Pancreas (tissue), 10 donors: ENCODE measurements around the gene CDC25C. TPM values are rescaled to one million over a fixed set of nuclear protein-coding genes. Genes with fewer than 3 reads are reported as not detected.

Experiments used
- ATAC-seq, 4 donors: fragments of 200-7000 bp; cut with Tn5 transposase; one replicate each; pipeline versions ENCODE4 v1.8.0 to v1.9.1; 2020; ENCODE audit warnings: mild to moderate bottlenecking in 4 of 4, moderate library complexity in 4 of 4
- DNase-seq, 6 donors: peaks; one replicate each; pipeline ENCODE4 v3.0.0-alpha.2; 2020
- FAIRE-seq: peaks from 2 replicates; lab custom pipeline; 2012; peaks lifted over from hg19 to GRCh38; lab: Jason Lieb, UNC
- H3K27ac ChIP-seq, 4 donors: fragments of 200-600 bp; sonication (generic); 1 replicate in 3 of 4; 2 replicates in 1 of 4; pipeline versions ENCODE4 v1.5.0 to v1.8.0; 2020
- H3K27me3 ChIP-seq, 4 donors: fragments of 200-600 bp; one replicate each; pipeline ENCODE4 v1.8.0; 2021
- H3K36me3 ChIP-seq, 3 donors: fragments of 200-600 bp; sonication (generic) in 1 of 3; one replicate each; pipeline versions ENCODE4 v1.5.0 to v1.8.0; 2020 to 2021
- H3K4me1 ChIP-seq, 3 donors: fragments of 200-600 bp; one replicate each; pipeline ENCODE4 v1.8.0; 2021
- H3K4me3 ChIP-seq, 4 donors: fragments of 200-600 bp; sonication (generic) in 2 of 4; one replicate each; pipeline versions ENCODE4 v1.5.0 to v1.8.0; 2020 to 2021
- H3K9me3 ChIP-seq, 4 donors: fragments of 200-600 bp; one replicate each; pipeline ENCODE4 v1.8.0; 2021
- WGBS, 2 donors: extraction: QIAGEN DNeasy Blood & Tissue Kit; methylation state at CpG; one replicate each; pipeline ENCODE4 v1.1.7; 2013; 5-methylcytosine and 5-hydroxymethylcytosine counted together
- intact Hi-C, 3 donors: fragments of 100-400 bp; cut with DNase I; formaldehyde crosslinking; loops; one replicate each; pipeline versions ENCODE4 v1.11.1 to v1.14.2; 2022
- polyA plus RNA-seq, 2 donors: library from polyadenylated mRNA; stranded (reverse); fragments of 200-250 nt; gene quantifications; one replicate each; pipeline ENCODE4 v1.2.3, GENCODE V29; 2013
- total RNA-seq, 6 donors: library from RNA; stranded (reverse); fragmentation: NEBNext Ultra II Directional in 4 of 6; extraction: Animal tissue kit (Norgen Biotek cat#: 25700) in 4 of 6; gene quantifications; one replicate each; pipeline versions ENCODE4 v1.2.1 to v1.2.4, GENCODE V29; 2021 to 2023
- TF ChIP-seq, protein P1 (sequence below), 4 donors: fragments of 200-600 bp; sonication (generic) in 3 of 4; IDR thresholded peaks; one replicate each; pipeline versions ENCODE4 v1.5.0 to v1.8.0; 2021; ENCODE audit warnings: antibody characterized with exemption in 4 of 4
- donor health status: healthy with polysubstance abuse.
- donor health status: DM: no; HTN: no; CAD: no; lungs with moderate emphysema.
- donor health status: DM: no; HTN: no; CAD: no.
- donor health status: control.
- donor health status: control.
- donor health status: Bipolar disorder and iron deficiency.
- donor health status: DM: yes; HTN: yes; CAD: no.
- donor health status: DM: no; HTN: no; CAD: no.
- donor health status: DM: no; HTN: no; CAD: no.
- donor health status: DM: yes; HTN: yes; CAD: no.

CDC25C gene
- total RNA-seq (under 1 TPM in 3 of 6 donors, not detected in 3; 0.09 to 0.19 (median 0.17) TPM), polyA plus RNA-seq (under 1 TPM in 1 of 2 donors, not detected in 1; 0.09 TPM)

GRCh38 chr5:138331449-138332368, at the start of gene CDC25C:
Gene CDC25C (minus strand): TSS chr5:138331804. CDS start chr5:138331180, 624 bp downstream.
- TF ChIP-seq, protein P1, sequence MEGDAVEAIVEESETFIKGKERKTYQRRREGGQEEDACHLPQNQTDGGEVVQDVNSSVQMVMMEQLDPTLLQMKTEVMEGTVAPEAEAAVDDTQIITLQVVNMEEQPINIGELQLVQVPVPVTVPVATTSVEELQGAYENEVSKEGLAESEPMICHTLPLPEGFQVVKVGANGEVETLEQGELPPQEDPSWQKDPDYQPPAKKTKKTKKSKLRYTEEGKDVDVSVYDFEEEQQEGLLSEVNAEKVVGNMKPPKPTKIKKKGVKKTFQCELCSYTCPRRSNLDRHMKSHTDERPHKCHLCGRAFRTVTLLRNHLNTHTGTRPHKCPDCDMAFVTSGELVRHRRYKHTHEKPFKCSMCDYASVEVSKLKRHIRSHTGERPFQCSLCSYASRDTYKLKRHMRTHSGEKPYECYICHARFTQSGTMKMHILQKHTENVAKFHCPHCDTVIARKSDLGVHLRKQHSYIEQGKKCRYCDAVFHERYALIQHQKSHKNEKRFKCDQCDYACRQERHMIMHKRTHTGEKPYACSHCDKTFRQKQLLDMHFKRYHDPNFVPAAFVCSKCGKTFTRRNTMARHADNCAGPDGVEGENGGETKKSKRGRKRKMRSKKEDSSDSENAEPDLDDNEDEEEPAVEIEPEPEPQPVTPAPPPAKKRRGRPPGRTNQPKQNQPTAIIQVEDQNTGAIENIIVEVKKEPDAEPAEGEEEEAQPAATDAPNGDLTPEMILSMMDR (IDR thresholded peaks at IDR 0.05): no peak
- Histone ChIP-seq H3K27me3 (no peaks in the 10 kb centered on the region), H3K36me3 (no peaks in the 10 kb centered on the region), H3K4me3 (peak within 1 kb of the TSS; percentile 20 to 52 (median 28)), H3K4me1 (peaks cover 0 to 8% (median 6%) of the 10 kb centered on the region in 3 donors), H3K9me3 (no peaks in the 10 kb centered on the region), H3K27ac (no peak within 1 kb of the TSS)
- DNase-seq (peak; percentile 94 to 98 (median 97)), FAIRE-seq (peak; percentile 97), ATAC-seq (peak; percentile 99 to 100 (median 100))
- 0 to 1% methylated on average over 55 of the region's 55 CpGs for WGBS, 2 donors
- intact Hi-C loops: no loop called here

DNA sequence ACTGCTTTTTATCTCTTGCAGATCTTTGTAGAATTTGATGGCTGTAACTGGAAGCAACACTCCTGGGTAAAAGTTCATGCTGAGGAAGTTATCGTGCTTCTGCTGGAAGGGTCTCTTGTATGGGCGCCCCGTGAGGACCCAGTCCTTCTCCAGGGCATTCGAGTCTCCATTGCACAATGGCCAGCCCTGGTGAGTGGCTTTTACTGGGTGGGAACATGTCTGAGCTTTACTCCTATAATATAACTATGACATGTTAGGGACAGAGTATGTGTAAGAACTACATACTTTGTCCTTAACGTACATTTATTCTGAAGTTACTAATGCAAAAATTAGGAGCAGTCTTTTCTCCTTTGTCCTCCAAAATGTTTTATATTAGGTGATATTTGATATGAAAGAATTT, 41.0 kb upstream of the CDC25C start:
- Histone ChIP-seq H3K9me3 (no peaks in the 10 kb centered on the region), H3K4me3 (no peak overlapping the region), H3K27ac (no peak overlapping the region), H3K27me3 (no peaks in the 10 kb centered on the region), H3K4me1 (no peaks in the 10 kb centered on the region), H3K36me3 (peaks cover 0 to 45% (median 13%) of the 10 kb centered on the region in 3 donors)
- WGBS, 2 donors: 66 to 75% methylated on average over 5 of the region's 5 CpGs
- FAIRE-seq (no peak), ATAC-seq (no peak), DNase-seq (no peak)
- TF ChIP-seq, protein P1 (IDR thresholded peaks at IDR 0.05): no peak
- intact Hi-C loops: no loop called here

DNA sequence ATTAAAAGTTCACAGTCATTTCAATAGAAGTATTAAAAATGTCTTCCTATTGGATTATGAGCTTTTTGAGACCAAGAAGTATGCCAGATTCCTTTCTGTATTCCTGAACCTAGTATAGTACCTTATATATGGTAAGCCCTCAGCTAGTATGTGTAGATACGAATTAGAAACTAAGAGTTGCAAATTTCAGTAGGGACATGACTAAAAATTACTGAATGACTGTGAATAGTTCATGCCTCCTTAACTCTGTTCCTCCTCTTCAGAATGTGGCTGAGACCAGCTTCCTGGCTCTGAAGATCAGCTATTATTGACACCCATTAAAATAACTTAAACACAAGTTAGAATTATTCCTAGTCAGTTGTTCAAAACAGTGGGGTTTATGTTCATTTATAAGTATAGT, 40.6 kb upstream of the CDC25C start:
- Histone ChIP-seq H3K36me3 (peaks cover 0 to 41% (median 13%) of the 10 kb centered on the region in 3 donors), H3K4me3 (no peak overlapping the region), H3K27me3 (no peaks in the 10 kb centered on the region), H3K4me1 (peaks cover 0 to 4% (median 2%) of the 10 kb centered on the region in 3 donors), H3K27ac (no peak overlapping the region), H3K9me3 (no peaks in the 10 kb centered on the region)
- intact Hi-C loops: no loop called here
- ATAC-seq (no peak), DNase-seq (no peak), FAIRE-seq (no peak)
- 70 to 74% methylated on average over 1 of the region's 1 CpG for WGBS, 2 donors
- TF ChIP-seq, protein P1 (IDR thresholded peaks at IDR 0.05): no peak

DNA sequence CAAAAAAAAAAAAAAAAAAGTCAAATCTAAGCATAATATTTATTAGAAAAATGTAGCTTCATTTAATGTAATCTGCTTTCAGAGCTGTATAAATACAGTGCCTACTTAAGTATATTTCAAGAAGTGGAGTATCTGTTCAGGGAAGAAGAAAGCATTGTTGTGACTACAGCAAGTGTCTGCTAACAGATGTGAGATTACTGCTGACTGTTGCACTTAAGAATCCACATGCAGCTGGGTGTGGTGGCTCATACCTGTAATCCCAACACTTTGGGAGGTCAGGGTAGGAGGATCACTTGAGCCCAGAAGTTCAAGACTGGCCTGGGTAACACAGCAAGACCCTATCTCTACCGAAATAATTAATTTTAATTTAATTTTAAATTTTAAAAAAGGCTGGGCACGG, 39.9 kb upstream of the CDC25C start:
- TF ChIP-seq, protein P1 (IDR thresholded peaks at IDR 0.05): no peak
- WGBS, 2 donors: 86 to 90% methylated on average over 2 of the region's 2 CpGs
- Histone ChIP-seq H3K27ac (no peak overlapping the region), H3K9me3 (no peaks in the 10 kb centered on the region), H3K4me1 (peaks cover 0 to 10% (median 7%) of the 10 kb centered on the region in 3 donors), H3K36me3 (peaks cover 0 to 35% (median 7%) of the 10 kb centered on the region in 3 donors), H3K27me3 (no peaks in the 10 kb centered on the region), H3K4me3 (no peak overlapping the region)
- ATAC-seq (no peak), DNase-seq (no peak), FAIRE-seq (no peak)
- intact Hi-C loops: no loop called here
